Left lung (tissue), 10 donors: ENCODE results near the gene COMMD10. TPM values are rescaled to one million over a fixed set of nuclear protein-coding genes. Genes with fewer than 3 reads are reported as not detected.

Experiments
- ATAC-seq: fragments of 200-7000 bp; cut with Tn5 transposase; one replicate; pipeline ENCODE4 v1.9.1; 2020; ENCODE audit warnings: moderate library complexity
- DNase-seq, 4 donors: peaks; one replicate each; pipeline ENCODE4 v3.0.0-alpha.2; 2013 to 2020
- H3K27ac ChIP-seq, 2 donors: fragments of 200-600 bp; sonication (generic) in 1 of 2; one replicate each; pipeline versions ENCODE4 v1.5.0 to v1.8.0; 2020 to 2021
- H3K27me3 ChIP-seq, 2 donors: fragments of 200-600 bp; sonication (generic) in 1 of 2; one replicate each; pipeline versions ENCODE4 v1.5.0 to v1.8.0; 2020 to 2021
- H3K36me3 ChIP-seq, 2 donors: fragments of 200-600 bp; sonication (generic) in 1 of 2; one replicate each; pipeline versions ENCODE4 v1.5.0 to v1.8.0; 2020 to 2021
- H3K4me1 ChIP-seq, 2 donors: fragments of 200-600 bp; one replicate each; pipeline ENCODE4 v1.8.0; 2021
- H3K4me3 ChIP-seq, 2 donors: fragments of 200-600 bp; sonication (generic) in 1 of 2; one replicate each; pipeline versions ENCODE4 v1.5.0 to v1.8.0; 2020 to 2021; ENCODE audit warnings: mild to moderate bottlenecking in 1 of 2
- H3K9me3 ChIP-seq, 2 donors: fragments of 200-600 bp; sonication (generic) in 1 of 2; one replicate each; pipeline versions ENCODE4 v1.5.0 to v1.8.0; 2020 to 2021
- intact Hi-C, 2 donors: fragments of 100-400 bp; cut with DNase I; formaldehyde crosslinking; loops; one replicate each; pipeline versions ENCODE4 v1.11.2 to v1.14.2; 2022
- polyA plus RNA-seq, 6 donors: library from polyadenylated mRNA; unstranded; fragments of 120-200 nt; gene quantifications; one replicate each; pipeline ENCODE4 v1.2.1, GENCODE V29; 2013; ENCODE audit not compliant: insufficient read length in 6 of 6
- total RNA-seq, 2 donors: library from RNA; stranded (reverse); fragmentation: NEBNext Ultra II Directional; extraction: Animal tissue kit (Norgen Biotek cat#: 25700); gene quantifications; one replicate each; pipeline ENCODE4 v1.2.1, GENCODE V29; 2021
- TF ChIP-seq, protein P1 (sequence below), 2 donors: fragments of 200-600 bp; sonication (generic) in 1 of 2; IDR thresholded peaks; one replicate each; pipeline versions ENCODE4 v1.5.0 to v1.8.0; 2021; ENCODE audit warnings: antibody characterized with exemption in 2 of 2
- donor health status: DM: no; HTN: yes; CAD: no.
- donor health status: DM: no; HTN: no; CAD: no.

The COMMD10 gene
- total and polyA plus RNA-seq, 8 donors = 30.8 to 53.5 (median 44.0) TPM

- Histone ChIP-seq H3K4me1 (no peaks in the 10 kb centered on the region), H3K9me3 (peaks cover 0 to 29% of the 10 kb centered on the region in 2 donors), H3K27ac (no peak overlapping the region), H3K4me3 (no peak overlapping the region), H3K36me3 (peaks cover 0 to 9% of the 10 kb centered on the region in 2 donors), H3K27me3 (no peaks in the 10 kb centered on the region)
- TF ChIP-seq, protein P1, sequence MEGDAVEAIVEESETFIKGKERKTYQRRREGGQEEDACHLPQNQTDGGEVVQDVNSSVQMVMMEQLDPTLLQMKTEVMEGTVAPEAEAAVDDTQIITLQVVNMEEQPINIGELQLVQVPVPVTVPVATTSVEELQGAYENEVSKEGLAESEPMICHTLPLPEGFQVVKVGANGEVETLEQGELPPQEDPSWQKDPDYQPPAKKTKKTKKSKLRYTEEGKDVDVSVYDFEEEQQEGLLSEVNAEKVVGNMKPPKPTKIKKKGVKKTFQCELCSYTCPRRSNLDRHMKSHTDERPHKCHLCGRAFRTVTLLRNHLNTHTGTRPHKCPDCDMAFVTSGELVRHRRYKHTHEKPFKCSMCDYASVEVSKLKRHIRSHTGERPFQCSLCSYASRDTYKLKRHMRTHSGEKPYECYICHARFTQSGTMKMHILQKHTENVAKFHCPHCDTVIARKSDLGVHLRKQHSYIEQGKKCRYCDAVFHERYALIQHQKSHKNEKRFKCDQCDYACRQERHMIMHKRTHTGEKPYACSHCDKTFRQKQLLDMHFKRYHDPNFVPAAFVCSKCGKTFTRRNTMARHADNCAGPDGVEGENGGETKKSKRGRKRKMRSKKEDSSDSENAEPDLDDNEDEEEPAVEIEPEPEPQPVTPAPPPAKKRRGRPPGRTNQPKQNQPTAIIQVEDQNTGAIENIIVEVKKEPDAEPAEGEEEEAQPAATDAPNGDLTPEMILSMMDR (IDR thresholded peaks at IDR 0.05) = no peak
- no peak for ATAC-seq
- no peak for DNase-seq
- intact Hi-C loops = no loop called here
These were observed 203.7 kb downstream of the COMMD10 start for GRCh38 chr5:116288524-116288923.

GRCh38 chr5:116289276-116289675 is 204.5 kb downstream of the COMMD10 start:
- Histone ChIP-seq H3K36me3 (peaks cover 0 to 9% of the 10 kb centered on the region in 2 donors), H3K4me3 (no peak overlapping the region), H3K4me1 (no peaks in the 10 kb centered on the region), H3K9me3 (peaks cover 0 to 29% of the 10 kb centered on the region in 2 donors), H3K27ac (no peak overlapping the region), H3K27me3 (no peaks in the 10 kb centered on the region)
- TF ChIP-seq, protein P1 (IDR thresholded peaks at IDR 0.05) = no peak
- intact Hi-C loops = no loop called here
- DNase-seq (no peak), ATAC-seq (no peak)

- ATAC-seq = no peak
- peaks cover 0 to 29% of the 10 kb centered on the region in 2 donors for H3K9me3 ChIP-seq
- H3K27me3 ChIP-seq = no peaks in the 10 kb centered on the region
- TF ChIP-seq, protein P1 (IDR thresholded peaks at IDR 0.05) = no peak
- intact Hi-C loops = no loop called here
- H3K27ac ChIP-seq = no peak overlapping the region
- no peak overlapping the region for H3K4me3 ChIP-seq
- peaks cover 0 to 9% of the 10 kb centered on the region in 2 donors for H3K36me3 ChIP-seq
- no peaks in the 10 kb centered on the region for H3K4me1 ChIP-seq
- DNase-seq = no peak
These were observed 206.4 kb downstream of the COMMD10 start for GRCh38 chr5:116291271-116291670.

- TF ChIP-seq, protein P1 (IDR thresholded peaks at IDR 0.05) = no peak
- Histone ChIP-seq H3K4me3 (no peak overlapping the region), H3K27me3 (no peaks in the 10 kb centered on the region), H3K9me3 (peaks cover 0 to 27% of the 10 kb centered on the region in 2 donors), H3K27ac (no peak overlapping the region), H3K4me1 (no peaks in the 10 kb centered on the region), H3K36me3 (peaks cover 0 to 18% of the 10 kb centered on the region in 2 donors)
- DNase-seq = peak in 2 of 4 donors; percentile 36 to 38
- intact Hi-C loops = no loop called here
- ATAC-seq = no peak
These were observed 207.5 kb downstream of the COMMD10 start for GRCh38 chr5:116292321-116292720.

GRCh38 chr5:116296335-116297072 is 211.7 kb downstream of the COMMD10 start:
- H3K27me3 ChIP-seq = no peaks in the 10 kb centered on the region
- H3K9me3 ChIP-seq = peaks cover 0 to 19% of the 10 kb centered on the region in 2 donors
- no peak overlapping the region for H3K27ac ChIP-seq
- peaks cover 0 to 36% of the 10 kb centered on the region in 2 donors for H3K36me3 ChIP-seq
- DNase-seq = no peak
- TF ChIP-seq, protein P1 (IDR thresholded peaks at IDR 0.05) = no peak
- no peak overlapping the region for H3K4me3 ChIP-seq
- intact Hi-C loops = no loop called here
- no peak for ATAC-seq
- H3K4me1 ChIP-seq = no peaks in the 10 kb centered on the region
